Activated CD4-positive, alpha-beta T cell treated with anti-CD3 and anti-CD28 coated beads, Interleukin-2, amount 10 ng/mL, durations not matched to agents 7 days and 5 days (primary cell): ENCODE results near the gene CHRNA4. TPM values are rescaled to one million over a fixed set of nuclear protein-coding genes. Genes with fewer than 3 reads are reported as not detected.

Experiments used
- CTCF ChIA-PET: fragments of 350-600 bp; sonication (Branson Sonifier 250); formaldehyde crosslinking; loops from one replicate; lab custom pipeline; 2021; ENCODE audit warnings: antibody characterized with exemption; lab: Charles Lee
- POLR2A ChIA-PET: fragments of 350-600 bp; sonication (Branson Sonifier 250); formaldehyde crosslinking; loops from one replicate; lab custom pipeline; 2021; ENCODE audit warnings: antibody characterized with exemption; lab: Charles Lee
- DNase-seq: peaks from one replicate; pipeline ENCODE4 v3.0.0-alpha.2; 2020
- H3K27ac Mint-ChIP-seq: one replicate; pipeline ENCODE4 v1.8.0; 2021; ENCODE audit warnings: mild to moderate bottlenecking, moderate library complexity, mixed read lengths
- H3K27me3 Mint-ChIP-seq: one replicate; pipeline ENCODE4 v1.8.0; 2021; ENCODE audit warnings: mixed read lengths
- H3K36me3 Mint-ChIP-seq: one replicate; pipeline ENCODE4 v1.8.0; 2021; ENCODE audit warnings: low read depth, mixed read lengths
- H3K4me1 Mint-ChIP-seq: one replicate; pipeline ENCODE4 v1.8.0; 2021; ENCODE audit warnings: mixed read lengths
- H3K4me3 Mint-ChIP-seq: one replicate; pipeline ENCODE4 v1.8.0; 2021; ENCODE audit warnings: mild to moderate bottlenecking, moderate library complexity, mixed read lengths
- H3K9me3 Mint-ChIP-seq: one replicate; pipeline ENCODE4 v1.8.0; 2021; ENCODE audit warnings: mixed read lengths
- total RNA-seq, 2 experiments: library from RNA; stranded (reverse); gene quantifications; one replicate each; pipeline ENCODE4 v1.2.3, GENCODE V29; 2021

The CHRNA4 gene
- total RNA-seq, 2 experiments from 2014 or later: not detected

- ChIA-PET POLR2A (no interaction called here), CTCF (interaction anchor here (0.6 to 2.0 kb wide), 2 partner anchors 19 to 155 kb away, joined by 4 to 5 read pairs; no protein-coding TSS in a partner anchor)
- H3K36me3 Mint-ChIP-seq: no peaks in the 10 kb centered on the region
- no peaks in the 10 kb centered on the region for H3K9me3 Mint-ChIP-seq
- H3K4me3 Mint-ChIP-seq: no peak overlapping the region
- no peak for DNase-seq
- H3K27ac Mint-ChIP-seq: no peak overlapping the region
- H3K27me3 Mint-ChIP-seq: peaks cover 3% of the 10 kb centered on the region
- no peaks in the 10 kb centered on the region for H3K4me1 Mint-ChIP-seq
These were observed 18.1 kb upstream of the CHRNA4 start for GRCh38 chr20:63379296-63379695.

GRCh38 chr20:63378626-63379025 is 17.5 kb upstream of the CHRNA4 start:
- Mint-ChIP-seq H3K4me3 (no peak overlapping the region), H3K27me3 (peaks cover 3% of the 10 kb centered on the region), H3K27ac (no peak overlapping the region), H3K9me3 (no peaks in the 10 kb centered on the region), H3K36me3 (no peaks in the 10 kb centered on the region), H3K4me1 (no peaks in the 10 kb centered on the region)
- ChIA-PET POLR2A (no interaction called here), CTCF (interaction anchor here (0.6 to 1.1 kb wide), 2 partner anchors 19 to 68 kb away, joined by 3 to 5 read pairs; no protein-coding TSS in a partner anchor)
- no peak for DNase-seq

- Mint-ChIP-seq H3K27ac (no peak overlapping the region), H3K9me3 (no peaks in the 10 kb centered on the region), H3K27me3 (peaks cover 3% of the 10 kb centered on the region), H3K4me3 (no peak overlapping the region), H3K36me3 (no peaks in the 10 kb centered on the region), H3K4me1 (no peaks in the 10 kb centered on the region)
- no peak for DNase-seq
- ChIA-PET CTCF (interaction anchor here (1.1 kb wide), 1 partner anchor 68 kb away, joined by 3 read pairs; no protein-coding TSS in a partner anchor), POLR2A (no interaction called here)
These were observed 16.8 kb upstream of the CHRNA4 start for GRCh38 chr20:63377951-63378381.

- H3K4me3 Mint-ChIP-seq: no peak overlapping the region
- peaks cover 3% of the 10 kb centered on the region for H3K27me3 Mint-ChIP-seq
- H3K36me3 Mint-ChIP-seq: no peaks in the 10 kb centered on the region
- no peak for DNase-seq
- CTCF ChIA-PET: interaction anchor here (0.6 to 1.1 kb wide), 2 partner anchors 67 to 98 kb away, joined by 3 read pairs; no protein-coding TSS in a partner anchor
- no peaks in the 10 kb centered on the region for H3K4me1 Mint-ChIP-seq
- H3K27ac Mint-ChIP-seq: no peak overlapping the region
- POLR2A ChIA-PET: no interaction called here
- no peaks in the 10 kb centered on the region for H3K9me3 Mint-ChIP-seq
These were observed 16.2 kb upstream of the CHRNA4 start for GRCh38 chr20:63377256-63377941.

- POLR2A ChIA-PET: no interaction called here
- no peak overlapping the region for H3K27ac Mint-ChIP-seq
- no peak for DNase-seq
- CTCF ChIA-PET: interaction anchor here (0.6 kb wide), 1 partner anchor 97 kb away, joined by 3 read pairs; no protein-coding TSS in a partner anchor
- H3K36me3 Mint-ChIP-seq: no peaks in the 10 kb centered on the region
- H3K9me3 Mint-ChIP-seq: no peaks in the 10 kb centered on the region
- H3K27me3 Mint-ChIP-seq: peaks cover 3% of the 10 kb centered on the region
- H3K4me1 Mint-ChIP-seq: no peaks in the 10 kb centered on the region
- H3K4me3 Mint-ChIP-seq: no peak overlapping the region
These were observed 15.4 kb upstream of the CHRNA4 start for GRCh38 chr20:63376283-63377250.

GRCh38 chr20:63375438-63375837 is 14.3 kb upstream of the CHRNA4 start:
- Mint-ChIP-seq H3K27ac (no peak overlapping the region), H3K27me3 (peaks cover 3% of the 10 kb centered on the region), H3K9me3 (no peaks in the 10 kb centered on the region), H3K36me3 (no peaks in the 10 kb centered on the region), H3K4me3 (no peak overlapping the region), H3K4me1 (no peaks in the 10 kb centered on the region)
- POLR2A ChIA-PET: no interaction called here
- CTCF ChIA-PET: no interaction called here
- DNase-seq: no peak

GRCh38 chr20:63374504-63374903 is 13.4 kb upstream of the CHRNA4 start:
- CTCF ChIA-PET: no interaction called here
- DNase-seq: no peak
- Mint-ChIP-seq H3K27me3 (peaks cover 3% of the 10 kb centered on the region), H3K9me3 (no peaks in the 10 kb centered on the region), H3K36me3 (no peaks in the 10 kb centered on the region), H3K4me1 (no peaks in the 10 kb centered on the region), H3K4me3 (no peak overlapping the region), H3K27ac (no peak overlapping the region)
- POLR2A ChIA-PET: no interaction called here

DNA sequence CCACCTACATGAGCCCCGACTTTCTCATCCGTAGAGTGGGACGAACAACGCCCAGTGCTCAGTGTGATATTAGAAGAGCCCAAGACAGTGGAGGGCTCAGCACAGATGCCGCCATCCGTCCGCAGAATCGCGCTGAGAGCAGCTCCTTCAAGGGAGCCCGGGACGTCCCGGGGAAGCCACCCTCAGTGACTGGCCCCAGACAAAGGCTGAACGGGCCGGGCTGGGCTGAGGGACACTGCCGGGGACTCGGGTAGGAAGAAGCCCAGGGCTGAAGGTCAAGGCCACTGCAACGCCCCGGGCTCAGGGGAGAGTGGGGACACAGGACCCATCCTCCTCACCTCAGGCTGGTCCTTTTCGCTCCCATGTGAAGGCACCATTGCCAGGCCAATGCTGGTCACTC is 12.8 kb upstream of the CHRNA4 start:
- no peaks in the 10 kb centered on the region for H3K36me3 Mint-ChIP-seq
- H3K27ac Mint-ChIP-seq: no peak overlapping the region
- H3K9me3 Mint-ChIP-seq: no peaks in the 10 kb centered on the region
- DNase-seq: no peak
- ChIA-PET CTCF (interaction anchor here (0.9 kb wide), 1 partner anchor 8 kb away, joined by 3 read pairs; no protein-coding TSS in a partner anchor), POLR2A (no interaction called here)
- H3K27me3 Mint-ChIP-seq: peaks cover 3% of the 10 kb centered on the region
- H3K4me3 Mint-ChIP-seq: no peak overlapping the region
- H3K4me1 Mint-ChIP-seq: no peaks in the 10 kb centered on the region

GRCh38 chr20:63372971-63373885 is 12.1 kb upstream of the CHRNA4 start:
- Mint-ChIP-seq H3K4me1 (no peaks in the 10 kb centered on the region), H3K27me3 (peaks cover 3% of the 10 kb centered on the region), H3K9me3 (no peaks in the 10 kb centered on the region), H3K36me3 (no peaks in the 10 kb centered on the region), H3K4me3 (no peak overlapping the region), H3K27ac (no peak overlapping the region)
- CTCF ChIA-PET: interaction anchor here (0.9 kb wide), 1 partner anchor 9 kb away, joined by 3 read pairs; no protein-coding TSS in a partner anchor
- POLR2A ChIA-PET: no interaction called here
- DNase-seq: no peak

- Mint-ChIP-seq H3K27me3 (no peaks in the 10 kb centered on the region), H3K4me3 (no peak overlapping the region), H3K4me1 (no peaks in the 10 kb centered on the region), H3K27ac (no peak overlapping the region), H3K9me3 (no peaks in the 10 kb centered on the region), H3K36me3 (no peaks in the 10 kb centered on the region)
- ChIA-PET CTCF (no interaction called here), POLR2A (no interaction called here)
- no peak for DNase-seq
These were observed 10.2 kb upstream of the CHRNA4 start for GRCh38 chr20:63371291-63371865.

GRCh38 chr20:63370618-63371187 is 9.6 kb upstream of the CHRNA4 start:
- no peak for DNase-seq
- no peak overlapping the region for H3K27ac Mint-ChIP-seq
- no peaks in the 10 kb centered on the region for H3K4me1 Mint-ChIP-seq
- H3K4me3 Mint-ChIP-seq: no peak overlapping the region
- H3K9me3 Mint-ChIP-seq: no peaks in the 10 kb centered on the region
- POLR2A ChIA-PET: no interaction called here
- CTCF ChIA-PET: no interaction called here
- no peaks in the 10 kb centered on the region for H3K36me3 Mint-ChIP-seq
- no peaks in the 10 kb centered on the region for H3K27me3 Mint-ChIP-seq
